B cell (primary cell): ENCODE results near the gene ATP12A. TPM values are rescaled to one million over a fixed set of nuclear protein-coding genes. Genes with fewer than 3 reads are reported as not detected.

Experiments
- ATAC-seq: fragments of 200-7000 bp; cut with Tn5 transposase; one replicate; pipeline ENCODE4 v1.10.0; 2021; ENCODE audit warnings: low read depth, mild to moderate bottlenecking, moderate number of reproducible peaks, moderate library complexity
- CTCF ChIA-PET: fragments of 350-600 bp; sonication (Branson Sonifier 250); formaldehyde crosslinking; loops from one replicate; lab custom pipeline; 2021; ENCODE audit warnings: antibody characterized with exemption, inconsistent platforms; lab: Charles Lee
- POLR2A ChIA-PET: fragments of 350-600 bp; sonication (Branson Sonifier 250); formaldehyde crosslinking; loops from one replicate; lab custom pipeline; 2021; ENCODE audit warnings: antibody characterized with exemption; lab: Charles Lee
- DNase-seq: peaks from one replicate; pipeline ENCODE4 v3.0.0; 2013
- H2AFZ ChIP-seq: 2 replicates; pipeline ENCODE4 v1.6.1; 2012; ENCODE audit warnings: mild to moderate bottlenecking, low read depth, low read length; ENCODE audit not compliant: insufficient read depth, poor library complexity, severe bottlenecking
- H3K27ac ChIP-seq, 2 donors: 1 replicate in 1 of 2; 2 replicates in 1 of 2; pipeline ENCODE4 v1.5.1; 2012 to 2013; ENCODE audit warnings: low read length in 2 of 2, mild to moderate bottlenecking in 2 of 2, moderate library complexity in 1 of 2
- H3K27me3 ChIP-seq, 4 experiments: fragments of 200-600 bp in 1 of 4; sonication (generic) in 1 of 4; replicated peaks in 1 of 4; 1 replicate in 2 of 4; 2 replicates in 2 of 4; pipeline versions ENCODE4 v1.6.1 to v1.7.0; 2013 to 2016; ENCODE audit warnings: low read length in 3 of 4, mild to moderate bottlenecking in 2 of 4, mixed read lengths in 1 of 4, moderate library complexity in 1 of 4; ENCODE audit not compliant: insufficient read depth in 4 of 4, control insufficient read depth in 3 of 4; ENCODE audit errors: control extremely low read depth in 1 of 4
- H3K36me3 ChIP-seq, 2 experiments: replicated peaks in 1 of 2; 1 replicate in 1 of 2; 2 replicates in 1 of 2; pipeline versions ENCODE4 v1.6.1 to v1.7.1; 2013; ENCODE audit warnings: low read length in 1 of 2; ENCODE audit not compliant: insufficient read depth in 2 of 2, control insufficient read depth in 1 of 2; ENCODE audit errors: control extremely low read depth in 1 of 2, extremely low read depth in 1 of 2
- H3K4me1 ChIP-seq, 2 donors: fragments of 200-600 bp in 1 of 2; sonication (generic) in 1 of 2; 1 replicate in 1 of 2; 2 replicates in 1 of 2; pipeline versions ENCODE4 v1.5.1 to v1.6.1; 2013 to 2017; ENCODE audit warnings: low read length in 2 of 2; ENCODE audit not compliant: control insufficient read depth in 2 of 2, insufficient read depth in 2 of 2
- H3K4me2 ChIP-seq: replicated peaks from 2 replicates; pipeline ENCODE3; 2012; ENCODE audit warnings: mild to moderate bottlenecking, low read depth, low read length; ENCODE audit not compliant: poor library complexity, severe bottlenecking
- H3K4me3 ChIP-seq, 5 experiments: fragments of 200-600 bp in 1 of 5; sonication (generic) in 1 of 5; 1 replicate in 3 of 5; 2 replicates in 2 of 5; pipeline versions ENCODE4 v1.5.1 to v1.7.0; 2011 to 2016; ENCODE audit warnings: low read length in 4 of 5, mild to moderate bottlenecking in 4 of 5, low read depth in 2 of 5, control low read depth in 1 of 5, moderate library complexity in 1 of 5; ENCODE audit not compliant: insufficient read depth in 1 of 5; ENCODE audit errors: control extremely low read depth in 1 of 5, extremely low read depth in 1 of 5
- H3K79me2 ChIP-seq: fragments of 200-600 bp; sonication (generic); one replicate; pipeline ENCODE4 v1.6.0; 2016; ENCODE audit warnings: low read length; ENCODE audit not compliant: control insufficient read depth, insufficient read depth
- H3K9ac ChIP-seq: fragments of 200-600 bp; sonication (generic); 2 replicates; pipeline ENCODE4 v1.6.1; 2017; ENCODE audit warnings: mild to moderate bottlenecking, low read length, moderate library complexity
- H3K9me3 ChIP-seq, 3 donors: one replicate each; pipeline versions ENCODE4 v1.6.1 to v1.7.1; 2013; ENCODE audit warnings: low read length in 2 of 3; ENCODE audit not compliant: control insufficient read depth in 2 of 3, insufficient read depth in 1 of 3; ENCODE audit errors: control extremely low read depth in 1 of 3
- H4K20me1 ChIP-seq: 2 replicates; pipeline ENCODE4 v1.6.0; 2012; ENCODE audit warnings: mild to moderate bottlenecking, low read length; ENCODE audit not compliant: insufficient read depth, control insufficient read depth, poor library complexity, severe bottlenecking
- H3K27ac Mint-ChIP-seq: one replicate; pipeline ENCODE4 v1.8.0; 2021; ENCODE audit warnings: mixed read lengths
- H3K27me3 Mint-ChIP-seq: one replicate; pipeline ENCODE4 v1.8.0; 2021; ENCODE audit warnings: mixed read lengths
- H3K4me1 Mint-ChIP-seq: one replicate; pipeline ENCODE4 v1.8.0; 2021; ENCODE audit warnings: mixed read lengths
- H3K4me3 Mint-ChIP-seq: one replicate; pipeline ENCODE4 v1.8.0; 2021; ENCODE audit warnings: mixed read lengths
- H3K9me3 Mint-ChIP-seq: one replicate; pipeline ENCODE4 v1.8.0; 2022; ENCODE audit warnings: mixed read lengths; ENCODE audit not compliant: insufficient read depth
- CTCF ChIP-seq: fragments of 200-600 bp; IDR thresholded peaks from one replicate; pipeline ENCODE4 v1.8.0; 2022; ENCODE audit warnings: antibody characterized with exemption, mild to moderate bottlenecking
- EZH2 ChIP-seq: IDR thresholded peaks from 2 replicates; pipeline ENCODE4 v1.6.1; 2012; ENCODE audit warnings: borderline replicate concordance, low read depth, mild to moderate bottlenecking, moderate library complexity, low read length; ENCODE audit not compliant: insufficient read depth, poor library complexity, severe bottlenecking
- WGBS: methylation state at CpG from one replicate; pipeline ENCODE4 v1.1.5; 2013; ENCODE audit warnings: missing lambda C conversion rate; ENCODE audit not compliant: insufficient coverage; 5-methylcytosine and 5-hydroxymethylcytosine counted together
- intact Hi-C: fragments of 100-400 bp; cut with micrococcal nuclease; formaldehyde crosslinking; loops from one replicate; pipeline ENCODE4 v1.10.0; 2022
- polyA plus RNA-seq: library from polyadenylated mRNA; depleted of rRNA; stranded (reverse); fragments of >200 nt; gene quantifications from 2 replicates; pipeline ENCODE4 v1.2.3, GENCODE V29; 2012
- total RNA-seq, 2 donors: library from RNA; stranded (reverse); fragments of 120-200 nt in 1 of 2; gene quantifications; 1 replicate in 1 of 2; 2 replicates in 1 of 2; pipeline versions ENCODE4 v1.2.3 to v1.2.4, GENCODE V29; 2013 to 2022

Gene ATP12A
- total and polyA plus RNA-seq, 2 donors (not counting 1 experiment from before 2014, with no cell fraction given), result not detected

- DNase-seq (no peak), ATAC-seq (no peak)
- TF ChIP-seq CTCF (no peak), EZH2 (no peak)
- Histone ChIP-seq H3K9me3 (no peaks in the 10 kb centered on the region), H2AFZ (no peak overlapping the region), H3K4me2 (no peak overlapping the region), H3K9ac (no peak overlapping the region), H3K27me3 (peaks cover 0 to 2% (median 0%) of the 10 kb centered on the region in 4 experiments), H4K20me1 (no peaks in the 10 kb centered on the region), H3K79me2 (no peaks in the 10 kb centered on the region), H3K4me3 (no peak overlapping the region), H3K4me1 (no peaks in the 10 kb centered on the region), H3K27ac (no peak overlapping the region), H3K36me3 (no peaks in the 10 kb centered on the region)
- ChIA-PET CTCF (interaction anchor here (1.5 kb wide), 1 partner anchor 31 kb away, joined by 5 read pairs; no protein-coding TSS in a partner anchor), POLR2A (no interaction called here)
- H3K27ac Mint-ChIP-seq, result no peak overlapping the region
- H3K27me3 Mint-ChIP-seq, result peaks cover 17% of the 10 kb centered on the region
- peaks cover 5% of the 10 kb centered on the region for H3K4me1 Mint-ChIP-seq
- no peak overlapping the region for H3K4me3 Mint-ChIP-seq
- H3K9me3 Mint-ChIP-seq, result peaks cover 3% of the 10 kb centered on the region
- 86% methylated on average over 1 of the region's 4 CpGs for WGBS
- intact Hi-C loops, result no loop called here
These were observed 17.2 kb upstream of the ATP12A start for GRCh38 chr13:24663089-24663395.

GRCh38 chr13:24663586-24663985 lies 16.6 kb upstream of the ATP12A start:
- DNase-seq, result no peak
- Mint-ChIP-seq H3K27ac (no peak overlapping the region), H3K27me3 (peaks cover 22% of the 10 kb centered on the region), H3K4me3 (no peak overlapping the region), H3K9me3 (peaks cover 3% of the 10 kb centered on the region), H3K4me1 (peaks cover 5% of the 10 kb centered on the region)
- no peaks in the 10 kb centered on the region for H3K36me3 ChIP-seq
- H3K4me1 ChIP-seq, result no peaks in the 10 kb centered on the region
- H3K4me2 ChIP-seq, result no peak overlapping the region
- H2AFZ ChIP-seq, result no peak overlapping the region
- intact Hi-C loops, result no loop called here
- ChIA-PET CTCF (interaction anchor here (1.5 to 2.0 kb wide), 2 partner anchors 19 to 30 kb away, joined by 5 read pairs; no protein-coding TSS in a partner anchor), POLR2A (no interaction called here)
- no peak for TF ChIP-seq EZH2
- TF ChIP-seq CTCF, result no peak
- H3K9ac ChIP-seq, result no peak overlapping the region
- H4K20me1 ChIP-seq, result no peaks in the 10 kb centered on the region
- no peaks in the 10 kb centered on the region for H3K9me3 ChIP-seq
- H3K27me3 ChIP-seq, result peaks cover 0 to 2% (median under 1%) of the 10 kb centered on the region in 4 experiments
- ATAC-seq, result no peak
- no peak overlapping the region for H3K4me3 ChIP-seq
- WGBS, result 83% methylated on average over 1 of the region's 1 CpG
- H3K79me2 ChIP-seq, result no peaks in the 10 kb centered on the region
- H3K27ac ChIP-seq, result no peak overlapping the region
